Spleen (tissue), 7 donors: ENCODE data around the gene ABCA13.

Experiments
- POLR2A ChIP-seq, 3 donors: fragments of 450-650 bp; IDR thresholded peaks; one replicate each; pipeline ENCODE4 v1.5.1; 2017; ENCODE audit warnings: antibody characterized with exemption in 3 of 3, mild to moderate bottlenecking in 1 of 3
- POLR2AphosphoS5 ChIP-seq, 3 donors: sonication (generic); formaldehyde crosslinking; IDR thresholded peaks; one replicate each; pipeline ENCODE4 v1.5.1; 2017; ENCODE audit warnings: antibody characterized with exemption in 3 of 3
- TF ChIP-seq, protein P1 (sequence below), 11 experiments: fragments of 200-600 bp in 7 of 11; fragments of 450-650 bp in 4 of 11; sonication (generic) in 4 of 11; IDR thresholded peaks in 8 of 11; conservative IDR thresholded peaks in 3 of 11; 1 replicate in 7 of 11; 2 replicates in 4 of 11; pipeline versions ENCODE4 v1.4.0 to v1.8.0; 2016 to 2021; ENCODE audit warnings: antibody characterized with exemption in 11 of 11, inconsistent platforms in 4 of 11, mild to moderate bottlenecking in 1 of 11
- donor health status: DM: no; HTN: no; CAD: no; lungs with moderate emphysema.
- donor health status: DM: no; HTN: no; CAD: no.
- donor health status: DM: no; HTN: no; CAD: no.

DNA sequence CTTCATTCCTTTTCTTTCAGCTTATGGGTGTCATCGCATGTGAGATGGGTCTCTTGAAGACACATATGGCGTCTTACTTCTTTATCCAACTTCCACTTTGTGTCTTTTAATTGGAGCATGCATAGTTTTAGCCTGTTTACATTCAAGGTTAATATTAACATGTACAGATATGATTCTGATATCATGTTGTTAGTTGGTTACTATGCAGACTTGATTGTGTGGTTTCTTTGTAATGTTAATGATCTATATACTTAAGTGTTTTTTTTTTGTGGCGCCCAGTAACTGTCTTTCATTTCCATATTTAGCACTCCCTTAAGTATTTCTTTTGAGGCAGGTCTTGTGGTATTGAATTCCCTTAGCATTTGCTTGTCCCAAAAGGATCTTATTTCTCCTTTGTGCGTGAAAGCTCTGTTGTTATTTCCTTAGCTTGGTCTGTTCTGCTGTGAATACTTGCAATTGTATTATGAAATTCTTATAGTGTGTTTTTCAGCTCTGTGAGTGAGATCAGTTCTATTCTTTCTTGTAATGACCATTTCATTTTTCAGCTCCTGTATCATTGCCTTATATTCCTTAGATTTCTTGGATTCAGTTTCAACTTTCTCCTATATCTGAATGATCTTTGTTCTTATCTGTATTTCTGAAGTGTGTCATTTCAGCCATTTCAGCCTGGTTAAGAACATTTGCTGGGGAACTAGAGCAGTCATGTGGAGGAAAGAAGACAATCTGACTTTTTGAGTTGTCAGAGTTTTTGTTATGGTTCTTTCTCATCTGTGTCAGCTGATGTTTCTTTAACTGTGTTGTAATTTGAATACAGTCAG, 88.4 kb downstream of the ABCA13 start:
- TF ChIP-seq, protein P1, sequence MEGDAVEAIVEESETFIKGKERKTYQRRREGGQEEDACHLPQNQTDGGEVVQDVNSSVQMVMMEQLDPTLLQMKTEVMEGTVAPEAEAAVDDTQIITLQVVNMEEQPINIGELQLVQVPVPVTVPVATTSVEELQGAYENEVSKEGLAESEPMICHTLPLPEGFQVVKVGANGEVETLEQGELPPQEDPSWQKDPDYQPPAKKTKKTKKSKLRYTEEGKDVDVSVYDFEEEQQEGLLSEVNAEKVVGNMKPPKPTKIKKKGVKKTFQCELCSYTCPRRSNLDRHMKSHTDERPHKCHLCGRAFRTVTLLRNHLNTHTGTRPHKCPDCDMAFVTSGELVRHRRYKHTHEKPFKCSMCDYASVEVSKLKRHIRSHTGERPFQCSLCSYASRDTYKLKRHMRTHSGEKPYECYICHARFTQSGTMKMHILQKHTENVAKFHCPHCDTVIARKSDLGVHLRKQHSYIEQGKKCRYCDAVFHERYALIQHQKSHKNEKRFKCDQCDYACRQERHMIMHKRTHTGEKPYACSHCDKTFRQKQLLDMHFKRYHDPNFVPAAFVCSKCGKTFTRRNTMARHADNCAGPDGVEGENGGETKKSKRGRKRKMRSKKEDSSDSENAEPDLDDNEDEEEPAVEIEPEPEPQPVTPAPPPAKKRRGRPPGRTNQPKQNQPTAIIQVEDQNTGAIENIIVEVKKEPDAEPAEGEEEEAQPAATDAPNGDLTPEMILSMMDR (IDR thresholded peaks at IDR 0.05 in 8 of 11, conservative IDR thresholded peaks at IDR 0.05 in 3 of 11): no peak
- no peak for TF ChIP-seq POLR2A (IDR thresholded peaks at IDR 0.05)
- TF ChIP-seq POLR2AphosphoS5 (IDR thresholded peaks at IDR 0.05): no peak
